ENCODE measurements around the gene PRXL2A. TPM values are rescaled to one million over a fixed set of nuclear protein-coding genes. Genes with fewer than 3 reads are reported as not detected.

PRXL2A gene
- total RNA-seq, 4 donors from 2014 or later, result 65.1 to 106 (median 89.0) TPM

- H3K4me3 ChIP-seq (ENCODE audit: low read depth, poor library complexity, severe bottlenecking), result no peak overlapping the region
- DNase-seq (ENCODE audit: low spot score in 2 of 2), result no peak
- WGBS, 2 donors, result 58 to 63% methylated on average over 1 of the region's 1 CpG
- intact Hi-C loops (cut with DNase I; ENCODE audit: low total_unique reads), result no loop called here
- TF ChIP-seq, protein P1, sequence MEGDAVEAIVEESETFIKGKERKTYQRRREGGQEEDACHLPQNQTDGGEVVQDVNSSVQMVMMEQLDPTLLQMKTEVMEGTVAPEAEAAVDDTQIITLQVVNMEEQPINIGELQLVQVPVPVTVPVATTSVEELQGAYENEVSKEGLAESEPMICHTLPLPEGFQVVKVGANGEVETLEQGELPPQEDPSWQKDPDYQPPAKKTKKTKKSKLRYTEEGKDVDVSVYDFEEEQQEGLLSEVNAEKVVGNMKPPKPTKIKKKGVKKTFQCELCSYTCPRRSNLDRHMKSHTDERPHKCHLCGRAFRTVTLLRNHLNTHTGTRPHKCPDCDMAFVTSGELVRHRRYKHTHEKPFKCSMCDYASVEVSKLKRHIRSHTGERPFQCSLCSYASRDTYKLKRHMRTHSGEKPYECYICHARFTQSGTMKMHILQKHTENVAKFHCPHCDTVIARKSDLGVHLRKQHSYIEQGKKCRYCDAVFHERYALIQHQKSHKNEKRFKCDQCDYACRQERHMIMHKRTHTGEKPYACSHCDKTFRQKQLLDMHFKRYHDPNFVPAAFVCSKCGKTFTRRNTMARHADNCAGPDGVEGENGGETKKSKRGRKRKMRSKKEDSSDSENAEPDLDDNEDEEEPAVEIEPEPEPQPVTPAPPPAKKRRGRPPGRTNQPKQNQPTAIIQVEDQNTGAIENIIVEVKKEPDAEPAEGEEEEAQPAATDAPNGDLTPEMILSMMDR (IDR thresholded peaks at IDR 0.05), result no peak
- no peak for TF ChIP-seq POLR2A (IDR thresholded peaks at IDR 0.05)
These were observed 3.4 kb downstream of the PRXL2A start for GRCh38 chr10:80411681-80412220.

GRCh38 chr10:80412486-80412885 lies 4.1 kb downstream of the PRXL2A start:
- WGBS, 2 donors, result 65 to 67% methylated on average over 5 of the region's 5 CpGs
- no peak for TF ChIP-seq POLR2A (IDR thresholded peaks at IDR 0.05)
- TF ChIP-seq, protein P1 (IDR thresholded peaks at IDR 0.05), result no peak
- intact Hi-C loops (cut with DNase I; ENCODE audit: low total_unique reads), result no loop called here
- no peak for DNase-seq (ENCODE audit: low spot score in 2 of 2)
- H3K4me3 ChIP-seq (ENCODE audit: low read depth, poor library complexity, severe bottlenecking), result no peak overlapping the region

DNA sequence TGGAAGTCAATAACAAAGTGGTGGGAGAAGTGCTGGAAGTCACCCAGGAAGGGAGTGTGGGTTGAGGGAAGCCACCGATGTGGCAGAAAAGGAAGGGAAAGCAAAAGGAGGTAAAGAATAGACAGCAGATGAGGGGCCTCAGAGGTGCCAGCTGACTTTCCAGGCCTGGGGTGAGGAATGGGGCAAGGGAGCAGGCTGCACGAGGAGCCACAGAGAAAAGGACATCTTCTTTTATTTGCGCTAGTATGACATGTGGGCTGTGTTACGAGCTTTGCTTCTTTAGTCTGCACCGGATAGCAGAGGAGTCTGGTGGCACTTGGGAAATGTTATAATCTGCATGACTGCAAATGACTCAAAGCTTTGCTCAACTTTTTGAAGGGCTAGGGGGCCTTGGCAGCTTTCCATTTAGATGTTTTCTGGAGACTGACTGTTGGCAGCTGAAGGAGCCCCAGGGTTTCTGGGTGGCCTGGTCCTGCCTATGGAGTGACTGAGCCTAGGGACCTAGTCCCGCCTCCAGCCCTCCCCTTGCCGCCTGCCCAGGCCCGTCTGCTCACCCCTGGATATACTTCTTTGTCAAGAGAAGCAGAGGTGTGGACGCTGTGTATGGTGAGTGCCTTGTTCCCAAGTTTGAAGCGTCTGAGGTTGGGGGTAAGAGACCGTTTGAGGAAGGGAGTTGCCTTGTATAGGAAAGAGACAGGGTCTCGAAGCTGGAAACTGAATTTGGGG lies 5.1 kb downstream of the PRXL2A start:
- no peak for DNase-seq (ENCODE audit: low spot score in 2 of 2)
- TF ChIP-seq, protein P1 (IDR thresholded peaks at IDR 0.05), result no peak
- no peak for TF ChIP-seq POLR2A (IDR thresholded peaks at IDR 0.05)
- no peak overlapping the region for H3K4me3 ChIP-seq (ENCODE audit: low read depth, poor library complexity, severe bottlenecking)
- 41 to 54% methylated on average over 12 of the region's 12 CpGs for WGBS, 2 donors
- intact Hi-C loops (cut with DNase I; ENCODE audit: low total_unique reads), result no loop called here

DNA sequence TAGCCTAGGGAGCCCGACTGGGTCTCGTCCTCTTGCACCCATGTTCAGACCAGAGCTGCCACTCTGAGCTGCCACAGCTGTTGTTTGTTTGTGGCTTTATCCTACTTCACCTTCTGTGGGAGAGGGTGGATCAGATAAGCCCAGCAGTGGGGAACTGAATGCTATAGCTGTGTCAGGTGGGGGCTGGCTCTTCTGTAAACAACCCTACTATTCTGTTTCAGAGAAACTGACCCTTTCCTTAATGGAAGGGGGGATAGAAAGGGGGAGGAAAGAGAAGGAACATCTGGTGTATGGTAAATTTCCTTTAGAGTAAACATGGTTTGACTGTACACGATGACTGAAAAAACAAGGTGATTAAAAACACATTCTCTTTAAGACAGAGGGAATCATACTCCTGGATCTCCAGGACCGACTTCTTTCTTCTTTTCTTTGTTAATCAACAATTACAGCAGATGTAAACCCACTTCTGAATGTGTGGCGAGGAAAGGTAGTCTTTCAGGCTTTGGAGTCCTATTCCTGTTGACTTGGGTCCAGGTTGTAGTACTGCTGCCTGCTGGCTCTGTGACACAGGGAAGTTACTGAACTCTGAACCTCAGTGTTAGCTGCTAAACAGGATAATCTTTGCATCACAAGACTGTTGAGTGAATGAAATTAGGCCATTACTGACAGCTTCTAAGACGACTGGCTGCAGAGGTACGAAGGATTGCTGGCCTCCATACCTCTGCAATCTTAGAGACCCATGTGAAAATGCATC lies 6.0 kb downstream of the PRXL2A start:
- no peak overlapping the region for H3K4me3 ChIP-seq (ENCODE audit: low read depth, poor library complexity, severe bottlenecking)
- DNase-seq (ENCODE audit: low spot score in 2 of 2), result no peak
- TF ChIP-seq POLR2A (IDR thresholded peaks at IDR 0.05), result no peak
- TF ChIP-seq, protein P1 (IDR thresholded peaks at IDR 0.05), result no peak
- WGBS, 2 donors, result 57 to 59% methylated on average over 7 of the region's 7 CpGs
- intact Hi-C loops (cut with DNase I; ENCODE audit: low total_unique reads), result no loop called here

GRCh38 chr10:80415734-80416478 lies 7.6 kb downstream of the PRXL2A start:
- TF ChIP-seq, protein P1 (IDR thresholded peaks at IDR 0.05), result no peak
- no peak for TF ChIP-seq POLR2A (IDR thresholded peaks at IDR 0.05)
- 59 to 63% methylated on average over 3 of the region's 3 CpGs for WGBS, 2 donors
- H3K4me3 ChIP-seq (ENCODE audit: low read depth, poor library complexity, severe bottlenecking), result no peak overlapping the region
- intact Hi-C loops (cut with DNase I; ENCODE audit: low total_unique reads), result no loop called here
- DNase-seq (ENCODE audit: low spot score in 2 of 2), result no peak

Data from lower leg skin (tissue), 4 donors.